K562 (cell line): ENCODE results near the gene ARHGEF12. TPM values are rescaled to one million over a fixed set of nuclear protein-coding genes. Genes with fewer than 3 reads are reported as not detected.
A peak's percentile ranks its signal among the peaks of the same experiment; 100 is the strongest.

Source experiments
- ATAC-seq: fragments of 200-7000 bp; cut with Tn5 transposase; 3 replicates; pipeline ENCODE4 v1.9.1; 2020; ENCODE audit warnings: moderate library complexity
- BruUV-seq: library from RNA; stranded (reverse); fragments of 400-500 nt; replicated peaks from 2 replicates; lab custom pipeline; 2021; lab: Mats Ljungman, UMichigan
- CTCF ChIA-PET: fragments of 300-600 bp; formaldehyde crosslinking; extraction: SDS; loops from one replicate; lab custom pipeline; 2021; ENCODE audit warnings: low intra/inter-chr PET ratio; lab: Yijun Ruan, JAX
- POLR2A ChIA-PET: fragments of 300-600, 350-650 bp; sonication (Branson Sonifier 250); formaldehyde crosslinking; extraction: SDS; loops from one replicate; lab custom pipeline; 2021; ENCODE audit warnings: antibody characterized with exemption, inconsistent platforms; lab: Yijun Ruan, JAX
- DNase-seq, 4 experiments: peaks; one replicate each; pipeline versions ENCODE4 v3.0.0 to v3.0.0-alpha.2; 2011 to 2018; ENCODE audit warnings: low spot score in 3 of 4, mixed read lengths in 3 of 4; ENCODE audit errors: extremely low read depth in 1 of 4
- FAIRE-seq: peaks from 2 replicates; lab custom pipeline; 2011; peaks lifted over from hg19 to GRCh38; lab: Jason Lieb, UNC
- H2AFZ ChIP-seq: 2 replicates; pipeline ENCODE4 v1.6.0; 2011; ENCODE audit warnings: low read depth, low read length, control low read depth, inconsistent platforms
- H3K27ac ChIP-seq: fragments of 200-600 bp; 3 replicates; pipeline ENCODE4 v1.8.0; 2011; ENCODE audit warnings: low read depth, mild to moderate bottlenecking, control low read depth, inconsistent platforms, low read length, moderate library complexity, mixed read lengths; ENCODE audit errors: extremely low read depth
- H3K27me3 ChIP-seq, 2 experiments: fragments of 300-600 bp in 1 of 2; 2 replicates in 1 of 2; 3 replicates in 1 of 2; pipeline versions ENCODE4 v1.6.0 to v1.8.0; 2011; ENCODE audit warnings: inconsistent platforms in 2 of 2, low read length in 2 of 2, mild to moderate bottlenecking in 1 of 2, mixed read lengths in 1 of 2, moderate library complexity in 1 of 2; ENCODE audit not compliant: control insufficient read depth in 2 of 2, insufficient read depth in 2 of 2
- H3K36me3 ChIP-seq: fragments of 300-600 bp; 3 replicates; pipeline ENCODE4 v1.8.0; 2011; ENCODE audit warnings: mild to moderate bottlenecking, low read length, inconsistent platforms; ENCODE audit not compliant: control insufficient read depth, insufficient read depth
- H3K4me1 ChIP-seq, 2 experiments: fragments of 200-600 bp in 1 of 2; replicated peaks in 1 of 2; 2 replicates in 1 of 2; 3 replicates in 1 of 2; pipeline versions ENCODE4 v1.5.1 to v1.8.0; 2011; ENCODE audit warnings: inconsistent platforms in 2 of 2, low read length in 2 of 2, mild to moderate bottlenecking in 1 of 2, mixed read lengths in 1 of 2, moderate library complexity in 1 of 2; ENCODE audit not compliant: control insufficient read depth in 2 of 2, insufficient read depth in 2 of 2
- H3K4me2 ChIP-seq: 2 replicates; pipeline ENCODE4 v1.6.1; 2011; ENCODE audit warnings: low read length, control low read depth, inconsistent platforms, mixed read lengths; ENCODE audit not compliant: insufficient read depth
- H3K4me3 ChIP-seq: fragments of 200-600 bp; sonication (generic), shearing (Covaris generic); 2 replicates; pipeline ENCODE4 v1.5.1; 2016; ENCODE audit warnings: control low read depth, inconsistent platforms
- H3K79me2 ChIP-seq: fragments of 200-600 bp; 3 replicates; pipeline ENCODE4 v1.8.0; 2011; ENCODE audit warnings: low read length, inconsistent platforms; ENCODE audit not compliant: control insufficient read depth, insufficient read depth
- H3K9ac ChIP-seq, 2 experiments: 2 replicates each; pipeline versions ENCODE4 v1.6.0 to v1.6.1; 2011; ENCODE audit warnings: low read depth in 2 of 2, low read length in 2 of 2, control low read depth in 1 of 2, inconsistent platforms in 1 of 2, mild to moderate bottlenecking in 1 of 2, mixed read lengths in 1 of 2; ENCODE audit not compliant: insufficient read depth in 1 of 2
- H3K9me1 ChIP-seq: one replicate; pipeline ENCODE4 v1.6.0; 2011; ENCODE audit warnings: inconsistent platforms, mild to moderate bottlenecking, low read length, moderate library complexity; ENCODE audit not compliant: control insufficient read depth, insufficient read depth
- H3K9me3 ChIP-seq: replicated peaks from 2 replicates; pipeline ENCODE4 v1.5.1; 2011; ENCODE audit warnings: low read depth, low read length, inconsistent platforms; ENCODE audit not compliant: control insufficient read depth, insufficient read depth
- H4K20me1 ChIP-seq: replicated peaks from 2 replicates; pipeline ENCODE4 v1.6.1; 2011; ENCODE audit warnings: low read length, inconsistent platforms, mixed read lengths; ENCODE audit not compliant: control insufficient read depth, insufficient read depth
- GABPB2 ChIP-seq: fragments of 250-450 bp; sonication (Bioruptor Pico); conservative IDR thresholded peaks from 2 replicates; pipeline ENCODE4 v1.5.1; 2021; ENCODE audit warnings: mild to moderate bottlenecking
- HDAC3 ChIP-seq: fragments of 450-650 bp; IDR thresholded peaks from 2 replicates; pipeline ENCODE4 v1.6.1; 2018; ENCODE audit warnings: borderline replicate concordance, mild to moderate bottlenecking, moderate library complexity; ENCODE audit not compliant: partially characterized antibody
- LEF1 ChIP-seq: fragments of 450-650 bp; IDR thresholded peaks from 2 replicates; pipeline ENCODE4 v1.6.1; 2016; ENCODE audit warnings: mild to moderate bottlenecking
- MAFG ChIP-seq: fragments of 450-650 bp; conservative IDR thresholded peaks from 2 replicates; pipeline ENCODE4 v1.6.1; 2016; ENCODE audit warnings: missing genetic modification characterization, missing compliant biosample characterization
- NCOA2 ChIP-seq, 2 experiments: fragments of 450-650 bp; IDR thresholded peaks; 2 replicates each; pipeline ENCODE4 v1.6.1; 2018; ENCODE audit warnings: mild to moderate bottlenecking in 2 of 2, moderate library complexity in 1 of 2; ENCODE audit not compliant: partially characterized antibody in 2 of 2
- NR0B1 ChIP-seq: fragments of 450-650 bp; IDR thresholded peaks from one replicate; pipeline ENCODE4 v1.6.1; 2018; ENCODE audit warnings: mild to moderate bottlenecking, moderate library complexity; ENCODE audit not compliant: partially characterized antibody
- RAD51 ChIP-seq: fragments of 450-650 bp; IDR thresholded peaks from 2 replicates; pipeline ENCODE4 v1.7.1; 2016; ENCODE audit warnings: low read depth, mild to moderate bottlenecking, borderline replicate concordance
- SMAD1 ChIP-seq: fragments of 150-350 bp; IDR thresholded peaks from 2 replicates; pipeline ENCODE4 v1.6.1; 2014; ENCODE audit warnings: low read length, low read depth; ENCODE audit not compliant: partially characterized antibody
- TAF9B ChIP-seq: fragments of 450-650 bp; IDR thresholded peaks from 2 replicates; pipeline ENCODE4 v1.6.1; 2018; ENCODE audit warnings: mild to moderate bottlenecking; ENCODE audit not compliant: partially characterized antibody
- TFE3 ChIP-seq: fragments of 450-650 bp; formaldehyde crosslinking; IDR thresholded peaks from 2 replicates; pipeline ENCODE4 v1.4.0; 2020; ENCODE audit warnings: mild to moderate bottlenecking, mixed read lengths
- TOE1 ChIP-seq, 2 experiments: fragments of 450-650 bp in 1 of 2; sonication (generic) in 1 of 2; formaldehyde crosslinking in 1 of 2; IDR thresholded peaks; 2 replicates each; pipeline versions ENCODE4 v1.7.1 to v1.8.0; 2016 to 2022; ENCODE audit warnings: borderline replicate concordance in 2 of 2, mild to moderate bottlenecking in 2 of 2, antibody characterized with exemption in 1 of 2, inconsistent platforms in 1 of 2, low read depth in 1 of 2, missing genetic modification reagents in 1 of 2, moderate library complexity in 1 of 2
- ZNF766 ChIP-seq: fragments of 200-800 bp; sonication (Bioruptor generic); conservative IDR thresholded peaks from 2 replicates; pipeline ENCODE4 v1.6.1; 2016; ENCODE audit warnings: missing genetic modification characterization, missing compliant biosample characterization
- WGBS: fragments of 100-300 bp; shearing (Covaris generic); methylation state at CpG from one replicate; pipeline ENCODE4 v1.1.6; 2016; ENCODE audit warnings: low coverage, mixed read lengths; ENCODE audit not compliant: insufficient coverage; ENCODE audit errors: missing lambda C conversion rate; 5-methylcytosine and 5-hydroxymethylcytosine counted together
- in situ Hi-C: fragments of 300-500 bp; cut with MboI; formaldehyde crosslinking; loops from 4 replicates; pipeline ENCODE4 v1.15.0; 2018; ENCODE audit warnings: inconsistent platforms, mixed read lengths
- intact Hi-C: fragments of 100-400 bp; cut with micrococcal nuclease; formaldehyde crosslinking; loops from 2 replicates; pipeline ENCODE4 v1.14.2; 2022
- polyA plus RNA-seq, 8 experiments: library from polyadenylated mRNA; depleted of rRNA in 4 of 8; stranded (reverse) in 5 of 8; unstranded in 3 of 8; fragments of >200 nt; fragmentation: Nextera tagmentation in 2 of 8; fragmentation: Illumina TruSeq in 1 of 8; extraction: Ambion mirVana in 2 of 8; extraction: Trizol in 1 of 8; gene quantifications; 2 replicates each; pipeline versions ENCODE4 v1.2.1 to v1.2.3, GENCODE V29; 2011 to 2014; ENCODE audit warnings: inconsistent platforms in 1 of 8, missing spikeins in 1 of 8
- total RNA-seq, 7 experiments: library from RNA; depleted of rRNA in 6 of 7; stranded (reverse); fragments of >200 nt in 6 of 7; fragmentation: Illumina TruSeq in 2 of 7; extraction: Trizol in 2 of 7; gene quantifications; 2 replicates each; pipeline versions ENCODE4 v1.2.1 to v1.2.3, GENCODE V29; 2011 to 2021; ENCODE audit warnings: low replicate concordance in 1 of 7

Gene ARHGEF12
- total and polyA plus RNA-seq, 9 of the 15 experiments (the other 6 are each of a cell fraction or from before 2014, with no cell fraction given) = 3.5 to 51.7 (median 29.5) TPM

GRCh38 chr11:120343429-120343828, 7.2 kb downstream of the ARHGEF12 start:
- H3K79me2 ChIP-seq = peaks cover 98% of the 10 kb centered on the region
- in situ Hi-C loops = no loop called here
- no peaks in the 10 kb centered on the region for H3K9me1 ChIP-seq
- ChIA-PET CTCF (no interaction called here), POLR2A (interaction anchor here (0.6 to 1.0 kb wide), 2 partner anchors 12 to 1258 kb away, joined by 3 read pairs; no protein-coding TSS in a partner anchor)
- WGBS = 82% methylated on average over 2 of the region's 2 CpGs
- H4K20me1 ChIP-seq = peaks cover 20% of the 10 kb centered on the region
- ATAC-seq = no peak
- peaks cover 7 to 42% of the 10 kb centered on the region in 2 experiments; a peak in 4 of 5 replicates for H3K4me1 ChIP-seq
- no peak overlapping the region for H3K4me2 ChIP-seq
- no peak for FAIRE-seq
- DNase-seq = no peak
- no peak overlapping the region for H3K9ac ChIP-seq
- H3K9me3 ChIP-seq = no peaks in the 10 kb centered on the region
- no peak overlapping the region for H3K27ac ChIP-seq
- H2AFZ ChIP-seq = no peak overlapping the region
- no peaks in the 10 kb centered on the region for H3K36me3 ChIP-seq
- no peak overlapping the region for H3K4me3 ChIP-seq
- no peaks in the 10 kb centered on the region for H3K27me3 ChIP-seq
- BruUV-seq = no TSS peak
- peak; percentile 69; the same call in 1 of the 2 replicates for TF ChIP-seq TFE3 (CRISPR knock-in tag)
- no peak for TF ChIP-seq GABPB2 (CRISPR knock-in tag)
- TF ChIP-seq LEF1 = 0 out of 2 replicates have a peak, but pooled peaks have one; percentile 23
- no peak for TF ChIP-seq ZNF766 (CRISPR knock-in tag)
- TF ChIP-seq NR0B1 = no peak
- TF ChIP-seq TOE1 (IDR thresholded peaks at IDR 0.05; ENCODE audit: borderline replicate concordance) = peak; percentile 39; the same call in 1 of the 2 replicates
- no peak for TF ChIP-seq TOE1 (CRISPR knock-in tag; IDR thresholded peaks at IDR 0.05; ENCODE audit: borderline replicate concordance, low read depth)
- peak; percentile 24 for TF ChIP-seq HDAC3
- TF ChIP-seq TAF9B = peak; percentile 25
- 0 out of 2 replicates have a peak, but pooled peaks have one; percentile 18 for TF ChIP-seq MAFG
- peak in 1 of 2 experiments; percentile 17 for TF ChIP-seq NCOA2 (IDR thresholded peaks at IDR 0.05; ENCODE audit: partially characterized antibody in 2 of 2)
- no peak for TF ChIP-seq SMAD1
- TF ChIP-seq RAD51 = peak; percentile 68
- intact Hi-C loops = no loop called here
